GM18951 (cell line): ENCODE data around the gene GRIA4.

Source experiments
- POLR2A ChIP-seq: IDR thresholded peaks from 4 replicates; pipeline ENCODE4 v1.6.1; 2011; ENCODE audit warnings: mild to moderate bottlenecking; ENCODE audit not compliant: insufficient read length, insufficient read depth; ENCODE audit errors: extremely low read depth
- in situ Hi-C: fragments of 300-500 bp; cut with MboI; formaldehyde crosslinking; loops from one replicate; pipeline ENCODE4 v1.12.0; 2022; ENCODE audit warnings: low sequenced_read_pairs, mixed read lengths, inconsistent platforms; ENCODE audit not compliant: unreplicated experiment

The GRIA4 gene

GRCh38 chr11:105611572-105612441 is 1.9 kb downstream of the GRIA4 start:
- no peak for TF ChIP-seq POLR2A
- in situ Hi-C loops: no loop called here

DNA sequence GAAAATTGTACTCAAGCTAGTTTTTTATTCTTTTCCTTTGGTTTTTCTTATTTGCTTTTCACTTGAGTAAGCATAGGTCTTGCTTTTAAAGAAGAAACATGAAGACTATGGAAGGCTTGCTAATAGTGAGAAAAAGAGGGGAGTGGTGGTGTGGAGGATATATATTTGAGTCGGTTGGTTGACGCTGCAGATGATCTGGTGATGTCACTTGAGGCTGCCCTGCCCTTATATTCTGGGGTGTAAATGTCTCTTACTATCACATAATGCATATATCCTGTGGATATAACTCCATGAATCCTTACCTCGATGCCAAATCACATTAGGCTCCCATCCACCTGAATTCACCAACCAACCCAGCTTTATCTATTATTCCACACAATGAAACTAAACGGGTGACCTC is 2.9 kb downstream of the GRIA4 start:
- TF ChIP-seq POLR2A: no peak
- in situ Hi-C loops: no loop called here

DNA sequence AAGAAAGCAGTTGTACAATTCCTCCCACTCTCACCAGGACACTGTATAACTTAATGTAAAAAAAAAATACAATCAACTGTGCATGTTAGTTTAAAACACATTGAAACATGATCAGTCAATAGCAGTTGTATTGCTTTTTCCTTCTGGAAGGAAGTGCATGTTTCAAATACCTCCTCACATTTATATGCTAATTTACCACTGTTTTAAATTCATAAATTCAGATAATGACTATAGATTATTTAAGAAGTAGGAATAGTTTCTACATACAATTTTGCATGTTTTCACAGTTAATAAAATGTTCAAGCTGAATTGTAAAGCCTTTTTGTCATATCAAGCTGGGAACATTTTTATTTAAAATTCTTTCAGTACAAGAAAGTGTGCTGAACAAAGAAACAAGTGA is 3.3 kb downstream of the GRIA4 start:
- in situ Hi-C loops: no loop called here
- no peak for TF ChIP-seq POLR2A

GRCh38 chr11:105618343-105618955 is 8.6 kb downstream of the GRIA4 start:
- in situ Hi-C loops: no loop called here
- TF ChIP-seq POLR2A: no peak

DNA sequence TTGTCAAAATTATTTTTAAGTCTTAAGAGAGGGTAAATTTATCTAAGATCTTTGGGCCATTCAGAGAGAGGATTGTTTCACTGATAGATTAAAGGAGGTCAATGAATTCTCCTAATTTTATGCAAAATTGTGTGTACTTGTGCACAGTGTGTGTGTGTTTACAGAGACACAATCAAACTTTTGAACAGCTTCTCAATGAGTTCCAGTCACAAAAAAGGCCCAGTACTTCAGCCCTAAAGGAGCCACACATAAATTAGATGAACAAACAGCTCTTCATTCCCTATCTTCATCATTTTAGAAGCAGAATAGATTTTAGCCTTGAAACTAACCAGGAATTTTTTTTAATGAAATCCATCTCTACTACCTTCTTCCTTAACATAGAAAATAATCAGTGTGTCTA is 9.7 kb downstream of the GRIA4 start:
- in situ Hi-C loops: no loop called here
- TF ChIP-seq POLR2A: no peak

GRCh38 chr11:105622016-105622415 is 12.1 kb downstream of the GRIA4 start:
- no peak for TF ChIP-seq POLR2A
- in situ Hi-C loops: no loop called here

DNA sequence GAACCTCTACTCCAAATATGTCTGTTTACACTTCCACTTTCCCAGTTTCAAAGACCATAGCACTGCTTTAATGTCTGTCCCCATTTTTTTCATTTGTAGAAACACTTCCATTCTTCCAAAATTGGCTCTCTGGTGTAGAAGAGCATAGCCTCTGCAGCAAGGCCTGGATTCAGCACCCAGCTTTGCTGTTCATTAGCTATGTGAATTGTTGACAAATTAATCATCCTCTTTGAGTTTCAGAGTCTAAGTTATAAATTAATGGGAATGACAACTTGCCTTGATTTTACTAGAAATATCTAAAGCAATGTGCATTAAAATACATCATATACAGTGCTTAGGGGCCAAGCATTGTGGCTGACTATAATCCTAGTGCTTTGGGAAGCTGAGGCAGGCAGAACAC is 22.4 kb downstream of the GRIA4 start:
- TF ChIP-seq POLR2A: no peak
- in situ Hi-C loops: no loop called here

GRCh38 chr11:105635466-105635865 is 25.6 kb downstream of the GRIA4 start:
- no peak for TF ChIP-seq POLR2A
- in situ Hi-C loops: no loop called here

DNA sequence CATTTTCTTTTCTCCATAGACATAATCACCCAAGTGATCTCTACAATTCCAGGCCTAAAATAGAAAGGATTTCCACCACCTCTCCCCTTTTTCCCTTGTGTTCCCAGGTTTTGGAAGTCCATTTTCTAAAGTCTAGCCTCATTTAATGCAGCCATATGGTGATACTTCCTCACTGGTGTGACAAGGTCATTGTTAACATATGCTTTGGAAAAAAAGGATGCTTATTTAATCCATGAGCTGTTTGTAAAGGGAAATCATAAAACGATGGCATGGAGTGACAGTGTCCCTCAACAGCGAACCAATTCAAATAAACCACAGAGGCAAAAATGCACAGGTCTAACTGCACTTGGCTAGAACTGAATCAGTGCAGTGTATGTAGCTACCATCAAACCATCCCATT is 26.6 kb downstream of the GRIA4 start:
- in situ Hi-C loops: no loop called here
- TF ChIP-seq POLR2A: no peak

DNA sequence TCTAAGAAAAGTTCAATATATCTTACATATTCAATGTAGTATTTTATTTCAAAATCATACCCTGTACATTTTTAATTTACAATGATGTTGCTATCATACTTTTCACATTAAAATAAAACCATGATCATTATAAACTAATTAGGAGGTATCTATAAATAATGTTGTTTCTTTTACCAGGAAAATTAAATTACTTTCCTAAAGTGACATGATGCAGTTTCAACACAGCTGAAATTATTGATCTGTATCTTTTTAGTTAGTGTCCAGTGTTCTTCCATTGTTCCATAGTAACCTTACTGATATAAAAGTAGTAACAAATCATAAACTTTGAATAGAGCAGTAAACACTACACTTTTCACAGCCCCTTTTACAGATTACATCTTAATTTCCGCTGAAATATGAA is 29.7 kb downstream of the GRIA4 start:
- TF ChIP-seq POLR2A: no peak
- in situ Hi-C loops: no loop called here

- no peak for TF ChIP-seq POLR2A
- in situ Hi-C loops: no loop called here
Measured at GRCh38 chr11:105641433-105641832, 31.6 kb downstream of the GRIA4 start.

- in situ Hi-C loops: no loop called here
- TF ChIP-seq POLR2A: no peak
Measured at GRCh38 chr11:105642870-105643269, 33.0 kb downstream of the GRIA4 start.

- in situ Hi-C loops: no loop called here
Measured at GRCh38 chr11:105644839-105645573, 35.1 kb downstream of the GRIA4 start.

More at GRCh38 chr11:105644839-105645573, 35.1 kb downstream of the GRIA4 start:
- no peak for TF ChIP-seq POLR2A
